ENCODE data around the gene ANKRD60.

- TF ChIP-seq, protein P1, sequence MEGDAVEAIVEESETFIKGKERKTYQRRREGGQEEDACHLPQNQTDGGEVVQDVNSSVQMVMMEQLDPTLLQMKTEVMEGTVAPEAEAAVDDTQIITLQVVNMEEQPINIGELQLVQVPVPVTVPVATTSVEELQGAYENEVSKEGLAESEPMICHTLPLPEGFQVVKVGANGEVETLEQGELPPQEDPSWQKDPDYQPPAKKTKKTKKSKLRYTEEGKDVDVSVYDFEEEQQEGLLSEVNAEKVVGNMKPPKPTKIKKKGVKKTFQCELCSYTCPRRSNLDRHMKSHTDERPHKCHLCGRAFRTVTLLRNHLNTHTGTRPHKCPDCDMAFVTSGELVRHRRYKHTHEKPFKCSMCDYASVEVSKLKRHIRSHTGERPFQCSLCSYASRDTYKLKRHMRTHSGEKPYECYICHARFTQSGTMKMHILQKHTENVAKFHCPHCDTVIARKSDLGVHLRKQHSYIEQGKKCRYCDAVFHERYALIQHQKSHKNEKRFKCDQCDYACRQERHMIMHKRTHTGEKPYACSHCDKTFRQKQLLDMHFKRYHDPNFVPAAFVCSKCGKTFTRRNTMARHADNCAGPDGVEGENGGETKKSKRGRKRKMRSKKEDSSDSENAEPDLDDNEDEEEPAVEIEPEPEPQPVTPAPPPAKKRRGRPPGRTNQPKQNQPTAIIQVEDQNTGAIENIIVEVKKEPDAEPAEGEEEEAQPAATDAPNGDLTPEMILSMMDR (IDR thresholded peaks at IDR 0.05), result no peak
- no peak for TF ChIP-seq EP300 (IDR thresholded peaks at IDR 0.05)
These were observed 15.4 kb upstream of the ANKRD60 start for GRCh38 chr20:58243653-58244410.
